Stomach (tissue), 9 donors: ENCODE data around the gene CTNND2. TPM values are rescaled to one million over a fixed set of nuclear protein-coding genes. Genes with fewer than 3 reads are reported as not detected.

ENCODE experiments used
- DNase-seq, 2 donors: peaks; one replicate each; pipeline versions ENCODE4 v3.0.0 to v3.0.0-alpha.2; 2013 to 2019
- H3K27ac ChIP-seq, 5 donors: fragments of 200-600 bp in 4 of 5; sonication (generic) in 4 of 5; one replicate each; pipeline ENCODE4 v1.5.1; 2013 to 2019; ENCODE audit warnings: mild to moderate bottlenecking in 1 of 5, moderate library complexity in 1 of 5
- H3K27me3 ChIP-seq, 3 donors: fragments of 200-600 bp; sonication (generic); one replicate each; pipeline ENCODE4 v1.5.1; 2017 to 2019; ENCODE audit warnings: mixed run types in 1 of 3
- H3K36me3 ChIP-seq, 4 donors: fragments of 200-600 bp; sonication (generic); 1 replicate in 3 of 4; 2 replicates in 1 of 4; pipeline ENCODE4 v1.5.1; 2016 to 2019
- H3K4me1 ChIP-seq, 4 donors: fragments of 200-600 bp; sonication (generic); one replicate each; pipeline ENCODE4 v1.5.1; 2016 to 2019
- H3K4me3 ChIP-seq, 4 donors: fragments of 200-600 bp; sonication (generic) in 3 of 4; one replicate each; pipeline ENCODE4 v1.5.1; 2016 to 2019; ENCODE audit warnings: mild to moderate bottlenecking in 1 of 4
- H3K9me3 ChIP-seq, 4 donors: fragments of 200-600 bp; sonication (generic); one replicate each; pipeline ENCODE4 v1.5.1; 2016 to 2019
- EP300 ChIP-seq: sonication (generic); formaldehyde crosslinking; IDR thresholded peaks from one replicate; pipeline ENCODE4 v1.6.1; 2017; ENCODE audit warnings: antibody characterized with exemption
- POLR2A ChIP-seq, 4 donors: fragments of 450-650 bp; IDR thresholded peaks; one replicate each; pipeline ENCODE4 v1.6.1; 2016; ENCODE audit warnings: antibody characterized with exemption in 4 of 4, control low read depth in 2 of 4, mild to moderate bottlenecking in 1 of 4, moderate library complexity in 1 of 4
- POLR2AphosphoS5 ChIP-seq, 3 donors: sonication (generic); formaldehyde crosslinking; IDR thresholded peaks; one replicate each; pipeline ENCODE4 v1.6.1; 2016; ENCODE audit warnings: antibody characterized with exemption in 3 of 3
- WGBS, 5 donors: extraction: QIAGEN DNeasy Blood & Tissue Kit in 3 of 5; methylation state at CpG; one replicate each; pipeline versions ENCODE4 v1.1.5 to v1.1.7; 2013 to 2018; 5-methylcytosine and 5-hydroxymethylcytosine counted together
- intact Hi-C: fragments of 100-400 bp; cut with DNase I; formaldehyde crosslinking; loops from one replicate; pipeline ENCODE4 v1.15.1; 2023; ENCODE audit warnings: low total_unique reads
- polyA plus RNA-seq, 3 donors: library from polyadenylated mRNA; stranded (reverse); fragments of 200-250 nt; gene quantifications; one replicate each; pipeline ENCODE4 v1.2.3, GENCODE V29; 2013
- total RNA-seq, 5 donors: library from RNA; depleted of rRNA; stranded (reverse); fragments of >200 nt; gene quantifications; one replicate each; pipeline versions ENCODE4 v1.1.0 to v1.2.3, GENCODE V29; 2014 to 2016
- TF ChIP-seq, protein P1 (sequence below), 7 experiments: fragments of 450-650 bp in 4 of 7; fragments of 200-600 bp in 3 of 7; sonication (generic) in 3 of 7; IDR thresholded peaks; one replicate each; pipeline ENCODE4 v1.5.1; 2016 to 2019; ENCODE audit warnings: antibody characterized with exemption in 7 of 7, control low read depth in 2 of 7, mild to moderate bottlenecking in 1 of 7
- donor health status: healthy with polysubstance abuse.
- donor health status: Bipolar disorder and iron deficiency.
- donor health status: healthy.

The CTNND2 gene
- total and polyA plus RNA-seq, 8 donors = 0.29 to 3.4 (median 2.0) TPM; not detected in 2

DNA sequence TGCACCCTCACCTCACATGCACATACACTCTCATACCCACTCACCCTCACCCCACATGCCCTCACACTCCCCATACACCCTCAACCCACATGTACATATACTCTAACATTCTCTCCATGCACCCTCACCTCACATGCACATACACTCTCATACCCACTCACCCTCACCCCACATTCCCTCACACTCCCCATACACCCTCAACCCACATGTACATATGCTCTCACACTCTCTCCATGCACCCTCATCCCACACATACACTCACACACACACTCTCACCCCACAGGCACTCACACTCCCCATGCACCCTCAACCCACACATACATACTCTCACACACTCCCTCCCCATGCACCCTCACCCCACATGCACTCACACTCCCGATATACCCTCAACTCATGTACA, 593.0 kb downstream of the CTNND2 start:
- no peaks in the 10 kb centered on the region for H3K36me3 ChIP-seq
- TF ChIP-seq, protein P1, sequence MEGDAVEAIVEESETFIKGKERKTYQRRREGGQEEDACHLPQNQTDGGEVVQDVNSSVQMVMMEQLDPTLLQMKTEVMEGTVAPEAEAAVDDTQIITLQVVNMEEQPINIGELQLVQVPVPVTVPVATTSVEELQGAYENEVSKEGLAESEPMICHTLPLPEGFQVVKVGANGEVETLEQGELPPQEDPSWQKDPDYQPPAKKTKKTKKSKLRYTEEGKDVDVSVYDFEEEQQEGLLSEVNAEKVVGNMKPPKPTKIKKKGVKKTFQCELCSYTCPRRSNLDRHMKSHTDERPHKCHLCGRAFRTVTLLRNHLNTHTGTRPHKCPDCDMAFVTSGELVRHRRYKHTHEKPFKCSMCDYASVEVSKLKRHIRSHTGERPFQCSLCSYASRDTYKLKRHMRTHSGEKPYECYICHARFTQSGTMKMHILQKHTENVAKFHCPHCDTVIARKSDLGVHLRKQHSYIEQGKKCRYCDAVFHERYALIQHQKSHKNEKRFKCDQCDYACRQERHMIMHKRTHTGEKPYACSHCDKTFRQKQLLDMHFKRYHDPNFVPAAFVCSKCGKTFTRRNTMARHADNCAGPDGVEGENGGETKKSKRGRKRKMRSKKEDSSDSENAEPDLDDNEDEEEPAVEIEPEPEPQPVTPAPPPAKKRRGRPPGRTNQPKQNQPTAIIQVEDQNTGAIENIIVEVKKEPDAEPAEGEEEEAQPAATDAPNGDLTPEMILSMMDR (IDR thresholded peaks at IDR 0.05) = no peak
- no peak for TF ChIP-seq POLR2A (IDR thresholded peaks at IDR 0.05)
- TF ChIP-seq EP300 = no peak
- no peak for TF ChIP-seq POLR2AphosphoS5 (IDR thresholded peaks at IDR 0.05)
- intact Hi-C loops = no loop called here
- H3K27ac ChIP-seq = no peak overlapping the region
- H3K4me1 ChIP-seq = no peaks in the 10 kb centered on the region
- DNase-seq = no peak
- H3K27me3 ChIP-seq = no peaks in the 10 kb centered on the region
- H3K9me3 ChIP-seq = no peaks in the 10 kb centered on the region
- H3K4me3 ChIP-seq = no peak overlapping the region
- WGBS, 5 donors = 89 to 97% (median 94%) methylated on average over 1 of the region's 1 CpG

DNA sequence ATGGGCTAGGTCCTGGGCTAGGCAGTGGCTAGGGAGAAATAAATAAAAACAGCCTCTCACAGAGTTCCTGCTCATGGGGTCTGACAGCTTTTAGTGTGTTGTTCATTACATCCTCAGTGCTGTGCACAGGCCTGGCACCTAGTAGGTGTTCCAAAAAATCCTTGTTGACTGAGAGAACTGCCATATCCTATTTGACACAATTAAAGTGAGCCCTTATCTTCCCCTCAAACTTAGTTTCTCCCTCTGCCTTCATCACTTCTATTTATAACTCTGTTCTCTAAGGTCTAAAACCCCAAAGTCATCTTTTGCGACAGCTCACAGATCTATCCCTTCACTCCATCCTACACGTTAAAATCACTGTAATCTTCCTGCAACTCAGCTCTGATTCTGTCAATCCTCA, 594.1 kb downstream of the CTNND2 start:
- WGBS, 5 donors = 74 to 95% (median 88%) methylated on average over 2 of the region's 2 CpGs

GRCh38 chr5:11306365-11306764, 597.9 kb downstream of the CTNND2 start:
- Histone ChIP-seq H3K27ac (no peak overlapping the region), H3K36me3 (no peaks in the 10 kb centered on the region), H3K9me3 (no peaks in the 10 kb centered on the region), H3K27me3 (no peaks in the 10 kb centered on the region), H3K4me1 (no peaks in the 10 kb centered on the region), H3K4me3 (no peak overlapping the region)
- intact Hi-C loops = no loop called here
- TF ChIP-seq POLR2A (IDR thresholded peaks at IDR 0.05) (no peak), EP300 (no peak), POLR2AphosphoS5 (IDR thresholded peaks at IDR 0.05) (no peak)
- TF ChIP-seq, protein P1 (IDR thresholded peaks at IDR 0.05) = no peak
- WGBS, 5 donors = 65 to 92% (median 71%) methylated on average over 1 of the region's 1 CpG
- no peak for DNase-seq

More for the DNA sequence above, 594.1 kb downstream of the CTNND2 start:
- intact Hi-C loops = no loop called here
- no peaks in the 10 kb centered on the region for H3K4me1 ChIP-seq
- H3K27ac ChIP-seq = no peak overlapping the region
- H3K36me3 ChIP-seq = no peaks in the 10 kb centered on the region
- H3K4me3 ChIP-seq = no peak overlapping the region
- no peaks in the 10 kb centered on the region for H3K27me3 ChIP-seq
- TF ChIP-seq POLR2AphosphoS5 (IDR thresholded peaks at IDR 0.05) = no peak
- no peak for TF ChIP-seq POLR2A (IDR thresholded peaks at IDR 0.05)
- no peak for TF ChIP-seq EP300
- TF ChIP-seq, protein P1 (IDR thresholded peaks at IDR 0.05) = no peak
- H3K9me3 ChIP-seq = no peaks in the 10 kb centered on the region
- no peak for DNase-seq

DNA sequence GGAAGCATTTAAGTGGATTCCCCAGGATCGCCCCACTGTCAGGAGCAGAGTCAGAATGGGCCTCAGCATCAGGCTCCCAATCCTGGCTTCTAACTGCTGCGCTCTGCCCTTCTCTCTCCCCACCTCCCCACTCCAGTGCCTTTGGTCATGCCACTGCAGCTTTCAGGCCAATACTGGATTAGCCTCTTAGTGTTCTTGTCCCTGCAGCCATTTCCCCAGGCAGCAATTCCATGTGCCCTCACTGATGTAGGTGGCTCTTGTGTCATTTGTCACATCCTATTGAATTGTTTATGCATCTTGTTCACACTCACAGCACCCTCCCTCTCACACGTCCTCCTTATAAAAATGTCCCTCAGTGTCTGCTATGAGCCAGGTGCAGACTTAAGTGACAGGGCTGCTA, 599.0 kb downstream of the CTNND2 start:
- H3K27me3 ChIP-seq = no peaks in the 10 kb centered on the region
- WGBS, 5 donors = 76 to 80% (median 79%) methylated on average over 3 of the region's 3 CpGs
- H3K4me1 ChIP-seq = no peaks in the 10 kb centered on the region
- no peaks in the 10 kb centered on the region for H3K9me3 ChIP-seq
- H3K27ac ChIP-seq = no peak overlapping the region
- intact Hi-C loops = no loop called here
- no peaks in the 10 kb centered on the region for H3K36me3 ChIP-seq
- H3K4me3 ChIP-seq = no peak overlapping the region
- TF ChIP-seq EP300 (no peak), POLR2AphosphoS5 (IDR thresholded peaks at IDR 0.05) (no peak), POLR2A (IDR thresholded peaks at IDR 0.05) (no peak)
- TF ChIP-seq, protein P1 (IDR thresholded peaks at IDR 0.05) = no peak
- no peak for DNase-seq
